HepG2 (cell line): ENCODE data around the gene HMGN1. TPM values are rescaled to one million over a fixed set of nuclear protein-coding genes. Genes with fewer than 3 reads are reported as not detected.

ENCODE experiments used
- ATAC-seq: fragments of 200-7000 bp; cut with Tn5 transposase; 3 replicates; pipeline ENCODE4 v1.9.1; 2020; ENCODE audit warnings: mild to moderate bottlenecking, moderate library complexity
- BruUV-seq: library from RNA; stranded (reverse); fragments of 400-500 nt; replicated peaks from 2 replicates; lab custom pipeline; 2021; lab: Mats Ljungman, UMichigan
- CTCF ChIA-PET: fragments of 300-600 bp; formaldehyde crosslinking; extraction: SDS; loops from one replicate; lab custom pipeline; 2021; ENCODE audit warnings: low total read pairs, inconsistent platforms, low intra/inter-chr PET ratio; lab: Yijun Ruan, JAX
- POLR2A ChIA-PET: fragments of 350-600 bp; sonication (Branson Sonifier 250); formaldehyde crosslinking; loops from one replicate; lab custom pipeline; 2020; ENCODE audit warnings: antibody characterized with exemption, inconsistent platforms; lab: Yijun Ruan, JAX
- DNase-seq: peaks from one replicate; pipeline ENCODE4 v3.0.0-alpha.2; 2015; ENCODE audit warnings: low spot score
- FAIRE-seq: peaks from 3 replicates; lab custom pipeline; 2011; peaks lifted over from hg19 to GRCh38; lab: Jason Lieb, UNC
- H2AFZ ChIP-seq: one replicate; pipeline ENCODE4 v1.6.1; 2011; ENCODE audit warnings: low read length, inconsistent platforms
- H3K27ac ChIP-seq: fragments of 300-600 bp; 3 replicates; pipeline ENCODE4 v1.8.0; 2011; ENCODE audit warnings: mixed run types, mild to moderate bottlenecking, mixed read lengths, low read length, inconsistent platforms; ENCODE audit not compliant: insufficient read depth; ENCODE audit errors: extremely low read length
- H3K27me3 ChIP-seq, 2 experiments: fragments of 200-600 bp in 1 of 2; 2 replicates in 1 of 2; 3 replicates in 1 of 2; pipeline versions ENCODE4 v1.6.0 to v1.8.0; 2011; ENCODE audit warnings: low read length in 2 of 2, mild to moderate bottlenecking in 2 of 2, moderate library complexity in 2 of 2, inconsistent platforms in 1 of 2; ENCODE audit not compliant: insufficient read depth in 2 of 2, control insufficient read depth in 1 of 2
- H3K36me3 ChIP-seq, 2 experiments: fragments of 200-600 bp in 1 of 2; replicated peaks in 1 of 2; 2 replicates in 1 of 2; 3 replicates in 1 of 2; pipeline versions ENCODE4 v1.5.1 to v1.8.0; 2011; ENCODE audit warnings: low read length in 2 of 2, inconsistent platforms in 1 of 2; ENCODE audit not compliant: insufficient read depth in 2 of 2, control insufficient read depth in 1 of 2
- H3K4me1 ChIP-seq: 2 replicates; pipeline ENCODE4 v1.5.1; 2012; ENCODE audit warnings: low read length, inconsistent platforms; ENCODE audit not compliant: insufficient read depth
- H3K4me2 ChIP-seq: 2 replicates; pipeline ENCODE4 v1.6.0; 2011; ENCODE audit warnings: low read depth, low read length, inconsistent platforms
- H3K4me3 ChIP-seq, 3 experiments: fragments of 200-600 bp in 1 of 3; sonication (generic), shearing (Covaris generic) in 1 of 3; replicated peaks in 1 of 3; 2 replicates each; pipeline ENCODE4 v1.5.1; 2011 to 2016; ENCODE audit warnings: low read length in 3 of 3, inconsistent platforms in 2 of 3, low read depth in 2 of 3, mild to moderate bottlenecking in 2 of 3, control low read depth in 1 of 3, mixed read lengths in 1 of 3; ENCODE audit not compliant: insufficient read depth in 1 of 3
- H3K79me2 ChIP-seq: one replicate; pipeline ENCODE4 v1.6.1; 2011; ENCODE audit warnings: low read length, inconsistent platforms; ENCODE audit not compliant: insufficient read depth
- H3K9ac ChIP-seq: 2 replicates; pipeline ENCODE4 v1.6.0; 2011; ENCODE audit warnings: mild to moderate bottlenecking, low read depth, low read length, inconsistent platforms; ENCODE audit not compliant: insufficient read depth
- H3K9me3 ChIP-seq: 2 replicates; pipeline ENCODE4 v1.5.1; 2012; ENCODE audit warnings: mild to moderate bottlenecking, low read length
- H4K20me1 ChIP-seq: 2 replicates; pipeline ENCODE4 v1.6.0; 2011; ENCODE audit warnings: inconsistent platforms, mild to moderate bottlenecking, low read length, moderate library complexity; ENCODE audit not compliant: insufficient read depth
- KLF12 ChIP-seq: sonication (generic); formaldehyde crosslinking; IDR thresholded peaks from 2 replicates; pipeline ENCODE4 v1.4.0; 2020; ENCODE audit warnings: missing genetic modification reagents, borderline replicate concordance
- NRL ChIP-seq: sonication (generic); formaldehyde crosslinking; IDR thresholded peaks from 2 replicates; pipeline ENCODE4 v1.5.0; 2020; ENCODE audit warnings: missing genetic modification reagents, mild to moderate bottlenecking, moderate library complexity, borderline replicate concordance
- WGBS: methylation state at CpG from one replicate; pipeline ENCODE4 v1.1.6; 2017; ENCODE audit warnings: low lambda C conversion rate; 5-methylcytosine and 5-hydroxymethylcytosine counted together
- in situ Hi-C: cut with HindIII; loops from 2 replicates; pipeline ENCODE4 v1.10.0; 2017; ENCODE audit warnings: low pct_unique_long_range_greater_than_20kb; ENCODE audit not compliant: extremely low pct_ligation_motif_present
- intact Hi-C: fragments of 100-400 bp; cut with micrococcal nuclease; formaldehyde crosslinking; loops from one replicate; pipeline ENCODE4 v1.10.0; 2022; ENCODE audit not compliant: unreplicated experiment
- polyA plus RNA-seq, 8 experiments: library from polyadenylated mRNA; depleted of rRNA in 3 of 8; stranded (reverse) in 7 of 8; unstranded in 1 of 8; fragments of >200 nt; fragmentation: Illumina TruSeq in 4 of 8; extraction: Trizol in 4 of 8; gene quantifications; 2 replicates each; pipeline versions ENCODE4 v1.2.1 to v1.2.3, GENCODE V29; 2011 to 2016; ENCODE audit warnings: low read depth in 4 of 8, missing spikeins in 1 of 8, mixed read lengths in 1 of 8; ENCODE audit not compliant: insufficient read depth in 1 of 8
- total RNA-seq, 5 experiments: library from RNA; depleted of rRNA; stranded (reverse); fragments of >200 nt; fragmentation: Illumina TruSeq; extraction: Trizol; gene quantifications; 2 replicates each; pipeline ENCODE4 v1.2.3, GENCODE V29; 2016; ENCODE audit warnings: low read depth in 1 of 5
- TF ChIP-seq, protein P1 (sequence below): sonication (generic); formaldehyde crosslinking; IDR thresholded peaks from 2 replicates; pipeline ENCODE4 v1.4.0; 2020; ENCODE audit warnings: missing genetic modification reagents, mild to moderate bottlenecking, borderline replicate concordance
- TF ChIP-seq, protein P2 (sequence below): sonication (generic); formaldehyde crosslinking; IDR thresholded peaks from 2 replicates; pipeline ENCODE4 v1.5.0; 2020; ENCODE audit warnings: mild to moderate bottlenecking, missing genetic modification reagents, moderate library complexity

The HMGN1 gene
- total and polyA plus RNA-seq, 2 of the 13 experiments (the other 11 are each of a cell fraction or from before 2014, with no cell fraction given) = 104 to 286 TPM

DNA sequence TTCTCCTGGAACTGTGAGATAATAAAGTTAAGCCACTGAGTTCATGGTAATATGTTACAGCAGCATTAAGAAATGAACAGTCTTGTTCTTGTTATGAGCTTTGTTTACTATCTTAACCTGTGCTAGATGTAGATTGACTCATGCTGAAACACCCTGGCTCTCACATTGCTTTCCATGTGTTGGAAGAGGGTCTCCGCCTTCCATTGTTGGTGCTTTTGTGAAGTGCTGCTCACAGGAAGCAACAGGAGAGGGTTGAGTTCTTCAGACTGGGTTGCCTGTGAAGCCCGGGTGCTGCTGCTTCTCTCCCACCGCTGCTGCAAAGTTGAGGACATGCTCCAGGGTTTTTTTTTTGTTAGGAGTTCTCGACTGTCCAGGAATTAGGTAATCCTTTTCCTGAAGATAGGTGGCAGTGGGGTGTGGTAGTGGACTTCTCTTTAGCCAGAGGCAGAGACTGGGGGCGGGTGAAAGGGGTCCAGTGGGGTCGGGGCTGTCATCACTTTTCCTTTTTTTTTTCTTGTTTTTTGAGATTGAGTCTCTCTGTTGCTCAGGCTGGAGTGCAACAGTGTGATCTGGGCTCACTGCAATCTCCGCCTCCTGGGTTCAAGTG is 28.7 kb upstream of the HMGN1 start:
- intact Hi-C loops = no loop called here
- H4K20me1 ChIP-seq = no peaks in the 10 kb centered on the region
- peak overlapping the region; percentile 51; the same call in 1 of the 2 replicates for H3K9ac ChIP-seq
- H3K27me3 ChIP-seq = no peaks in the 10 kb centered on the region; a peak in 1 of 5 replicates
- ATAC-seq (no peak), FAIRE-seq (no peak), DNase-seq (peak; percentile 20)
- peaks cover 45% of the 10 kb centered on the region for H3K4me1 ChIP-seq
- H3K36me3 ChIP-seq = no peaks in the 10 kb centered on the region
- H3K9me3 ChIP-seq = no peaks in the 10 kb centered on the region
- peak overlapping the region; percentile 65 for H3K4me2 ChIP-seq
- in situ Hi-C loops = no loop called here
- H2AFZ ChIP-seq = peak overlapping the region; percentile 98
- CTCF ChIA-PET = interaction anchor here (1.3 kb wide), 1 partner anchor 10 kb away, joined by 5 read pairs; no protein-coding TSS in a partner anchor
- TF ChIP-seq, protein P1, sequence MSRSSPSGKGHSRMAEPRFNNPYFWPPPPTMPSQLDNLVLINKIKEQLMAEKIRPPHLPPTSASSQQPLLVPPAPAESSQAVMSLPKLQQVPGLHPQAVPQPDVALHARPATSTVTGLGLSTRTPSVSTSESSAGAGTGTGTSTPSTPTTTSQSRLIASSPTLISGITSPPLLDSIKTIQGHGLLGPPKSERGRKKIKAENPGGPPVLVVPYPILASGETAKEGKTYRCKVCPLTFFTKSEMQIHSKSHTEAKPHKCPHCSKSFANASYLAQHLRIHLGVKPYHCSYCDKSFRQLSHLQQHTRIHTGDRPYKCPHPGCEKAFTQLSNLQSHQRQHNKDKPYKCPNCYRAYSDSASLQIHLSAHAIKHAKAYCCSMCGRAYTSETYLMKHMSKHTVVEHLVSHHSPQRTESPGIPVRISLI (CRISPR knock-in tag) = peak; percentile 43; the same call in 1 of the 2 replicates
- TF ChIP-seq KLF12 (CRISPR knock-in tag) (peak; percentile 46; the same call in 1 of the 2 replicates), NRL (CRISPR knock-in tag) (no peak)
- TF ChIP-seq, protein P2, sequence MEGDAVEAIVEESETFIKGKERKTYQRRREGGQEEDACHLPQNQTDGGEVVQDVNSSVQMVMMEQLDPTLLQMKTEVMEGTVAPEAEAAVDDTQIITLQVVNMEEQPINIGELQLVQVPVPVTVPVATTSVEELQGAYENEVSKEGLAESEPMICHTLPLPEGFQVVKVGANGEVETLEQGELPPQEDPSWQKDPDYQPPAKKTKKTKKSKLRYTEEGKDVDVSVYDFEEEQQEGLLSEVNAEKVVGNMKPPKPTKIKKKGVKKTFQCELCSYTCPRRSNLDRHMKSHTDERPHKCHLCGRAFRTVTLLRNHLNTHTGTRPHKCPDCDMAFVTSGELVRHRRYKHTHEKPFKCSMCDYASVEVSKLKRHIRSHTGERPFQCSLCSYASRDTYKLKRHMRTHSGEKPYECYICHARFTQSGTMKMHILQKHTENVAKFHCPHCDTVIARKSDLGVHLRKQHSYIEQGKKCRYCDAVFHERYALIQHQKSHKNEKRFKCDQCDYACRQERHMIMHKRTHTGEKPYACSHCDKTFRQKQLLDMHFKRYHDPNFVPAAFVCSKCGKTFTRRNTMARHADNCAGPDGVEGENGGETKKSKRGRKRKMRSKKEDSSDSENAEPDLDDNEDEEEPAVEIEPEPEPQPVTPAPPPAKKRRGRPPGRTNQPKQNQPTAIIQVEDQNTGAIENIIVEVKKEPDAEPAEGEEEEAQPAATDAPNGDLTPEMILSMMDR (CRISPR knock-in tag) = 0 out of 2 replicates have a peak, but pooled peaks have one; percentile 21
- TF ChIP-seq, all 625 proteins: peak for 3
- peak overlapping the region; percentile 1 to 21 (median 3); a peak in 3 of 6 replicates for H3K4me3 ChIP-seq
- no peak overlapping the region for H3K27ac ChIP-seq
- 29% methylated on average over 7 of the region's 7 CpGs for WGBS
- peaks cover 18% of the 10 kb centered on the region for H3K79me2 ChIP-seq
- POLR2A ChIA-PET = interaction anchor here (1.1 to 1.4 kb wide), 2 partner anchors 8 to 10 kb away, joined by 3 to 4 read pairs; no protein-coding TSS in a partner anchor
- no TSS peak for BruUV-seq
